ENCODE data around the gene PTPRN2. TPM values are rescaled to one million over a fixed set of nuclear protein-coding genes. Genes with fewer than 3 reads are reported as not detected.

The PTPRN2 gene
- total and polyA plus RNA-seq, 2 of the 13 experiments (the other 11 are each of a cell fraction or from before 2014, with no cell fraction given), result 2.5 to 24.2 TPM

DNA sequence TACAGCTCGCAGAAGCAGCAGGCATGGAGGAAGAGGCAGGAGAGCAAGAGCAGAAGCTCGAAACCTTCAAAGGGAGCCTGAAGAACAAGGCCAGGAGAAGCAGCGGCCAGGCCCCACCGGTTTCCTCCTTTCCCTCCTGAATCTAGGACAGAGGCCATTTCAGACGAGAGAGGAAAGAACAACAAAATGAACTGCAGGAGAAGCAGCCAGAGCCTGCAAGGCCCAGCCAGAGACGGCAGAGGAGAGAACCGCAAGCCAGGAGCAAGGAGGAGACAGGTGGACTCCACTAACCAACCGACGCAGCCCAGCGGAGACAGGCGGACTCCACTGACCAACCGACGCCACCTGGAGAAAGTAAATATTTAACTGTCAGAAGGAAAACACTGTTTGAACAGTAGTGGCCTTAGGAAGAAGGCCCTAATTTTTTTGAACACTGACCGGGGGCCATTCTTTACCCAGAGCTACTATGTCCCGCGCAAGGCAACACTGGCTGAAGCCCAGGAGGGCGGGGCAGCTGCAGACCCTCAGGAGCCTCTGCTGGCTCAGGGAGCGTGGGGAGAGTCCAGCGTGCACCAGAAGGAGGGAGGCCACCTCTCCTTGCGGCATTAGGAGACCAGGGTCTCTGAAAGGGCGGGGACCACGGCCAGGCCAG, 559.2 kb downstream of the PTPRN2 start (continued):
- TF ChIP-seq HNF4G (IDR thresholded peaks at IDR 0.05; ENCODE audit: borderline replicate concordance, low read depth, low read length) (no peak), HNF4G (CRISPR knock-in tag; IDR thresholded peaks at IDR 0.05; ENCODE audit: borderline replicate concordance, low read depth) (0 out of 2 replicates have a peak, but pooled peaks have one; percentile 12), SPEN (CRISPR knock-in tag; IDR thresholded peaks at IDR 0.05; ENCODE audit: low read depth) (0 out of 2 replicates have a peak, but pooled peaks have one; percentile 19), CHD4 (IDR thresholded peaks at IDR 0.05; ENCODE audit: borderline replicate concordance, low read length) (no peak), POLR2A (IDR thresholded peaks at IDR 0.05; ENCODE audit: insufficient read depth in 1 of 2, low read depth in 2 of 2, low read length in 2 of 2) (peak in 1 of 2 experiments; percentile 48; a peak in 1 of 4 replicates), NFIC (IDR thresholded peaks at IDR 0.05; ENCODE audit: low read length) (no peak), ZNF749 (CRISPR knock-in tag; IDR thresholded peaks at IDR 0.05; ENCODE audit: borderline replicate concordance) (no peak), SOX13 (IDR thresholded peaks at IDR 0.05) (no peak), SOX13 (CRISPR knock-in tag; conservative IDR thresholded peaks at IDR 0.05 in 1 of 2, IDR thresholded peaks at IDR 0.05 in 1 of 2) (peak in 1 of 2 experiments; percentile 15; a peak in 1 of 4 replicates), MEIS1 (CRISPR knock-in tag; IDR thresholded peaks at IDR 0.05; ENCODE audit: borderline replicate concordance) (0 out of 2 replicates have a peak, but pooled peaks have one; percentile 41), ZNF556 (CRISPR knock-in tag; IDR thresholded peaks at IDR 0.05; ENCODE audit: borderline replicate concordance) (peak; percentile 60; the same call in 1 of the 2 replicates), ZMYM4 (CRISPR knock-in tag; IDR thresholded peaks at IDR 0.05) (peak; percentile 75), MIXL1 (CRISPR knock-in tag; IDR thresholded peaks at IDR 0.05) (0 out of 2 replicates have a peak, but pooled peaks have one; percentile 27), HNRNPLL (IDR thresholded peaks at IDR 0.05; ENCODE audit: low read depth, low read length, poor library complexity, severe bottlenecking) (peak; percentile 36), ZFX (CRISPR knock-in tag; IDR thresholded peaks at IDR 0.05; ENCODE audit: low read depth) (peak; percentile 85), KLF11 (CRISPR knock-in tag; IDR thresholded peaks at IDR 0.05) (no peak), LCORL (IDR thresholded peaks at IDR 0.05) (no peak), LCORL (CRISPR knock-in tag; IDR thresholded peaks at IDR 0.05) (peak; percentile 88)
- TF ChIP-seq, protein P1, sequence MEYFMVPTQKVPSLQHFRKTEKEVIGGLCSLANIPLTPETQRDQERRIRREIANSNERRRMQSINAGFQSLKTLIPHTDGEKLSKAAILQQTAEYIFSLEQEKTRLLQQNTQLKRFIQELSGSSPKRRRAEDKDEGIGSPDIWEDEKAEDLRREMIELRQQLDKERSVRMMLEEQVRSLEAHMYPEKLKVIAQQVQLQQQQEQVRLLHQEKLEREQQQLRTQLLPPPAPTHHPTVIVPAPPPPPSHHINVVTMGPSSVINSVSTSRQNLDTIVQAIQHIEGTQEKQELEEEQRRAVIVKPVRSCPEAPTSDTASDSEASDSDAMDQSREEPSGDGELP (IDR thresholded peaks at IDR 0.05; ENCODE audit: borderline replicate concordance, low read depth), result peak; percentile 79
- TF ChIP-seq, protein P2, sequence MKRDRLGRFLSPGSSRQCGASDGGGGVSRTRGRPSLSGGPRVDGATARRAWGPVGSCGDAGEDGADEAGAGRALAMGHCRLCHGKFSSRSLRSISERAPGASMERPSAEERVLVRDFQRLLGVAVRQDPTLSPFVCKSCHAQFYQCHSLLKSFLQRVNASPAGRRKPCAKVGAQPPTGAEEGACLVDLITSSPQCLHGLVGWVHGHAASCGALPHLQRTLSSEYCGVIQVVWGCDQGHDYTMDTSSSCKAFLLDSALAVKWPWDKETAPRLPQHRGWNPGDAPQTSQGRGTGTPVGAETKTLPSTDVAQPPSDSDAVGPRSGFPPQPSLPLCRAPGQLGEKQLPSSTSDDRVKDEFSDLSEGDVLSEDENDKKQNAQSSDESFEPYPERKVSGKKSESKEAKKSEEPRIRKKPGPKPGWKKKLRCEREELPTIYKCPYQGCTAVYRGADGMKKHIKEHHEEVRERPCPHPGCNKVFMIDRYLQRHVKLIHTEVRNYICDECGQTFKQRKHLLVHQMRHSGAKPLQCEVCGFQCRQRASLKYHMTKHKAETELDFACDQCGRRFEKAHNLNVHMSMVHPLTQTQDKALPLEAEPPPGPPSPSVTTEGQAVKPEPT (CRISPR knock-in tag; IDR thresholded peaks at IDR 0.05; ENCODE audit: low read depth), result no peak
- TF ChIP-seq, protein P3, sequence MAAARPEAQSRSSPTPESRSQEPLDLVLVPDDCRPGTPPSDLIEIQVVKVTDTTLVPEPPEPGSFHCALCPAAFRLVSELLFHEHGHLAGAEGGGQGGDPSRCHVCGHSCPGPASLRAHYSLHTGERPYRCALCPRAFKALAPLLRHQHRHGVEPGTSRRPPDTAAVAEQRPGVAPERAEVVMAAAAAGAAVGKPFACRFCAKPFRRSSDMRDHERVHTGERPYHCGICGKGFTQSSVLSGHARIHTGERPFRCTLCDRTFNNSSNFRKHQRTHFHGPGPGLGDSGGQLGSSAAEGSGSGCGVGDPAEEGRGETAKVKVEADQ (CRISPR knock-in tag; IDR thresholded peaks at IDR 0.05; ENCODE audit: borderline replicate concordance), result no peak
- TF ChIP-seq, protein P4, sequence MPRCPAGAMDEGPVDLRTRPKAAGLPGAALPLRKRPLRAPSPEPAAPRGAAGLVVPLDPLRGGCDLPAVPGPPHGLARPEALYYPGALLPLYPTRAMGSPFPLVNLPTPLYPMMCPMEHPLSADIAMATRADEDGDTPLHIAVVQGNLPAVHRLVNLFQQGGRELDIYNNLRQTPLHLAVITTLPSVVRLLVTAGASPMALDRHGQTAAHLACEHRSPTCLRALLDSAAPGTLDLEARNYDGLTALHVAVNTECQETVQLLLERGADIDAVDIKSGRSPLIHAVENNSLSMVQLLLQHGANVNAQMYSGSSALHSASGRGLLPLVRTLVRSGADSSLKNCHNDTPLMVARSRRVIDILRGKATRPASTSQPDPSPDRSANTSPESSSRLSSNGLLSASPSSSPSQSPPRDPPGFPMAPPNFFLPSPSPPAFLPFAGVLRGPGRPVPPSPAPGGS (CRISPR knock-in tag; IDR thresholded peaks at IDR 0.05), result 0 out of 2 replicates have a peak, but pooled peaks have one; percentile 23
